SK-N-DZ (cell line): Measurements from ENCODE around the gene CD109.

Experiments
- DNase-seq: peaks from one replicate; pipeline ENCODE4 v3.0.0-alpha.2; 2015; ENCODE audit warnings: low spot score

Gene CD109

GRCh38 chr6:73854998-73855718, 159.2 kb downstream of the CD109 start:
- DNase-seq, result peak; percentile 41

- DNase-seq, result no peak
Observed at GRCh38 chr6:73857341-73857890, 161.4 kb downstream of the CD109 start.

- DNase-seq, result no peak
Observed at GRCh38 chr6:73858376-73858775, 162.4 kb downstream of the CD109 start.

- DNase-seq, result no peak
Observed at GRCh38 chr6:73860303-73860702, 164.3 kb downstream of the CD109 start.

GRCh38 chr6:73866305-73866704, 170.3 kb downstream of the CD109 start:
- no peak for DNase-seq

GRCh38 chr6:73867411-73867810, 171.4 kb downstream of the CD109 start:
- DNase-seq, result no peak

- DNase-seq, result no peak
Observed at GRCh38 chr6:73870907-73871306, 174.9 kb downstream of the CD109 start.

- DNase-seq, result no peak
Observed at GRCh38 chr6:73873081-73873480, 177.1 kb downstream of the CD109 start.
